Measurements from ENCODE around the gene MEGF6.

The MEGF6 gene

DNA sequence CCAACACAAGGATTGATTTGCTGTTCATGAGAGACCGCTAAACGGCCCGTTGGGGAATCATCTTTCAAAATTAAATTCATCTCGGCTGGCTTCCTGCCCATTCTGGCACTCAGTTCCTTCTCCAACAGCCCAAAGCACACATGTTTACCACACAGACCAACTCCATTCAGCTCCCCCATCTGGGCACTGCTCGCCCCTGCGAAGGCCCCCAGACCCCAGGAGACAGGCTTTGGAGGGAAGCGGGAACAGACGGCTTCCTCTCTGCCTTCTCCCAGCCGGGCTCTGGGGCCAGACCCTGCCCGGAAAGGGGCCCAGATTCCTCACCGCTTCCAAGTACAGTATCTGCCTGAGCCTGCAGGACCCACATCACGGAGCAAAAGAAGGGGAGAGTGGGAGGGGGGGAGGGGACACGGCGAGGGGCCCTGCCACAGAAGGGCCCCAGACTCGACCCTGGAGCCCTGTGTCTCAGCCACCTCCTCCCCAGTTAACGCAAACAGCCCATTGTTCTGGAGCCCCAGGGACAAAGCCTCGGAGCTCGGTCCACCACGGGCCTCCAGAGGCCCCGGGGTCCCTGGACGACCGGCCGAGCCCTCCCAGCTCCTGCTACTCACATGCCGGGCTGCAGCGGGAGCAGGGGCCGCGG lies 660 bp downstream of the MEGF6 start:
- FAIRE-seq (no peak), DNase-seq (ENCODE audit: extremely low spot score, insufficient read length, low read depth) (no peak)

DNA sequence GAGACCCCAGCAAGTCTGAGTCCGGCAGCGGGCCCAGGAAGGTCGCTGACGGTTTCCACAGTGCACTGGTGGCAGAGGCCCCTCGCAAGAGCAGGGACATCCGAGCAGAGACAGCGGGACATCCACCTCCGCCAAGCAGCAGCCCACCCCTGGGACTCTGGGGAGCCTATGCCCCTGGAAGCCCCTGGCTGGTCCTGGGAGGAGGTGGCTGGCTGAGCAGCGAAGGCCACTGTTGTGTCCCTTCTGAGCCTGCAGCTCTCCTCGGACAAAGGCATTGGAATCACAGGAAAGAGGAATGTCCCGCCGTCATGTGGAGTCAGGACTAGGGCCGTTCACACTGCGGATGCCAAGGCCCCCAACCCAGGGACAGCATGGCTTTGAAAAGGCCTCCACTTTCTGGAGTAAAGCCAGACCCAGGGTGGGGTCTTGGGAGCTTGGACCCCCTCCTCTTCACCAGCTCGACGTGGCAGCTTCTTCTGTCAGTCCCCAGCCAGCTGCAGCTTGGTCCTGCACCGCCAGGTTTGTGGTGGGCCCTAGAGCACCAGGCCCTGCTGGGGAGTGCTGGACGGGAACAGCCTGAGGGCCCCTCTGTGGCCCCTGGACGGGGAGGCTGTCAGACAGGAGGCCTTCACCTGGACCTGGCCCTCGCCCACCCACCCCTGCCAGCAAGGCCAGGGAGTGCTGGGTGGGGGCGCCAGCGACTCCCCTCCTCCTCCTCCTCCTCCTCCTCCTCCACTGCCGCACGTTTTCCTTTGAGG lies 1.4 kb downstream of the MEGF6 start:
- FAIRE-seq (no peak), DNase-seq (ENCODE audit: extremely low spot score, insufficient read length, low read depth) (no peak)

DNA sequence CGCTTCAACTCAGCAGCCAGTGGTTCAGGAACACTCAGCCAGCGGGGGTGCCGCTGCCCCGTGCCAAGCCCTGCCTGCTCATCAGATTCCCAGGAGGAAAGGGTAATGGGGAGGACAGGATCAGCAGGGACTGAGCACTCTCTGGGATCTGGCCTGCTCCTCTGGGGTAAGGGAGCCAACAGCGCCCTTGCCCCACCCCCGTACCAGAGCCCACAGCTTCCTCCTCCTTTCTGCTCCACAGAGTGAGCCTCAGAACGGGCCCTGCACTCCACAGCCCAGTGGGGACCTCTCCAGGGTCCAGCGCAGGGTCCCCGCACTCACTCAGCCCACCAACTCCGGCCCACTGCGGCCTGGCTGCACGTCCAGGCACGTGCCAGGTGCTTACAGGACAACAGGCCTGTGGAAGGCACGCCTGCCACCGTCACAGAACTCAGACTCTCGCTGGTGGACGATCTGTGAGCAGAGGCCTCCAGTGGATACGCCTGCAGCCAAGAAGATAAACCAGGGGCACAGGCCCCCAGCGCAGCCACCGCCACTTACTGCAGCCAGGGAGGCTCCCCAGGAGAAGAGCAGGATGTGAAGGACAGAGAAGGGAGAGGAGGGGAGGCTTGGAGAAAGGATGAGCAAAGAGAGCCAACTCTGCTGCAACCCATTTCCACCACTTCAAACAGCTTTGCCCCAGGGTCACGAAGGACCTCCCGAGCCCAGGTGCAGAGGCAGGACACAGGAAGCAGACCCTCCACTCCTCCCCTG lies 2.1 kb downstream of the MEGF6 start:
- FAIRE-seq = no peak

DNA sequence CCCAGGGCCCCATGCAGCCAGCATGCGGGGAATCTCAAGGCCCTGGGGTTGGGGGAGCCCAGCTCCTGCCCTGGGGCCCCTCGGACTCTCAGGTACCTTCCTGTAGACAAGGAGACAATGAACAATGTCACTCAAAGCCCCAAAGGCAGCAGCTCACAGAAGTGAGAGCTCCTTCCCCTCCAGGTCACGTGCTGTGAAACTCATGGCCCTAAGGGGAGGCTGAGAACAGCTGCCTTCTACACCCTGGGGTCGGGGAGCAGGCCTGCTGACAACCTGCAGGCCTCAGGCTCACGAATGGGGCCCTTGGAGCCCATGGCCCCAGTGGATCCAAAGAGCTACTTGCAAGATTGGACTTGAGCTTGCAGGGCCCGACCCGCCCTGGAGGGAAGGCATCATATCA lies 3.2 kb downstream of the MEGF6 start:
- DNase-seq (ENCODE audit: extremely low spot score, insufficient read length, low read depth) (no peak), FAIRE-seq (no peak)

More for the DNA sequence above, 2.1 kb downstream of the MEGF6 start:
- DNase-seq (ENCODE audit: extremely low spot score, insufficient read length, low read depth) = no peak

DNA sequence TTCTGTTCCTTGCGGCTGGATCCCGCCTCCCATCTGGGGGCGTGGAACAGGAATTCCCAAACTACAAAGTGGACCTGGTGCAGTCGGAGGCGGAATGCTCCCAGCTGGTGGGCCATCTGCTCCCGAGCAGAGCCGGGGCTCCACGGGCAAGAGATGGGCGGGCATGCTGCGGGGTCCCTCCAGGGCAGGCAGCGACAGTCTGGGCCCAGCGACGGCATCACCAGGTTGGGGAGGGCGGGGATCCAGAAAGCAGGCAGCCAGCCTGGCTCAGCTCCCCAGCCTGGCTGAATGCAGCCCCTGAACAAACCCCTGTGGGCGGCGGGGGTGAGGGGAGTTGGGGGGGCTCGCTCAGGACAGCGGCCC lies 3.6 kb downstream of the MEGF6 start:
- FAIRE-seq (no peak), DNase-seq (ENCODE audit: extremely low spot score, insufficient read length, low read depth) (no peak)

GRCh38 chr1:3606779-3607702 lies 4.3 kb downstream of the MEGF6 start:
- no peak for FAIRE-seq
- DNase-seq (ENCODE audit: extremely low spot score, insufficient read length, low read depth) = no peak

DNA sequence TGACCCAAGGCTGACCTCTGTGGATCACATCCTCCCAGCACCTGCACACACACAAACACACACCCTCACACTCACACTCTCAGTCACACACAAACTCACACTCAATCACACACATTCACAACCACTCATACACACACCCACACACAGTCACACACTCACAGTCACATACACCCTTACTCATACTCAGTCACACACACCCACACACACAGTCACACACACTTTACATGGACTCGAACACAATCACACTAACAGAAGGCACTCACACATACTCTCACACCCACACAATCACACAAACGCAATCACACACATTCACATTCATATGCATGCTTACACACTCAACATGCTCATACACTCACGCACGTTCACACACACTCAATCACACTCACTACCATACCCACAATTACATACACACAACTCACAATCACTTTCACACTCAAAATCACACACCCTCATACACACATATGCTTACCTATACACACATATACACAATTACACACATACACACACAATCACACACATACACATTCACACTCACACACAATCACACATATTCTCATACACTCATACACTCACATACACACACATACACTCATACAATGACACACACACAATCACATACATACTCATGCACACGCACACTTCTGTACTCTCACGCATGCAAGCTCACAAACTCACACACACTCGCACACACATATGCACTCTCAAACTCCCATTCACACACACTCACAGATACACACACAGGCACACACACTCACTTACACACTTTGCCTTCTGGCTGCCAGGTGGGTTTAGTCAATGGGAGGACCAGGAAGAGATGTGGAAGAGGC lies 6.1 kb downstream of the MEGF6 start:
- FAIRE-seq (no peak), DNase-seq (ENCODE audit: extremely low spot score, insufficient read length, low read depth) (no peak)

- no peak for DNase-seq (ENCODE audit: extremely low spot score, insufficient read length, low read depth)
- no peak for FAIRE-seq
Measured at GRCh38 chr1:3604468-3604974, 6.8 kb downstream of the MEGF6 start.

GRCh38 chr1:3603571-3604467 lies 7.5 kb downstream of the MEGF6 start:
- no peak for FAIRE-seq
- no peak for DNase-seq (ENCODE audit: extremely low spot score, insufficient read length, low read depth)

DNA sequence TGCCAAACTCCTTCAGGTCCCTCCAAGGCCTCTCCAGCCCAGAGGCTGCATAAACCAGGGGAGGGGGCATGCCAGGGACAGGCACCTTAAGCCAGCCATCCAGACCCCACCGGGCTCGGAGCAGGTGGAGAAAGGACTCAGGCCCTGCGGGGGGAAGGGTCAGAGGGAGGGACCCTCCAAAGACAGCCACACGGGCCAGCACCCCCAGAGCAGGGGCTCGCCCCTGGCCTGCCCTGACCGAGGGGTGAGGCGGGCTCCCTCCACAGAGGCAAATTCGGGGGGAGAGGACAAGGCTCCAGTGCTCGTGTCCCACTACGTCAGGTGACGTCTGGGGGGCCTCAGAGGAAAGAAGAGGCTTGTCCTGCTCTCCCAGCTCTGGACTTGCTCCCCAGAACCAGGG lies 8.2 kb downstream of the MEGF6 start:
- FAIRE-seq = no peak
- no peak for DNase-seq (ENCODE audit: extremely low spot score, insufficient read length, low read depth)

GRCh38 chr1:3602375-3602774 lies 8.9 kb downstream of the MEGF6 start:
- no peak for FAIRE-seq
- no peak for DNase-seq (ENCODE audit: extremely low spot score, insufficient read length, low read depth)

DNA sequence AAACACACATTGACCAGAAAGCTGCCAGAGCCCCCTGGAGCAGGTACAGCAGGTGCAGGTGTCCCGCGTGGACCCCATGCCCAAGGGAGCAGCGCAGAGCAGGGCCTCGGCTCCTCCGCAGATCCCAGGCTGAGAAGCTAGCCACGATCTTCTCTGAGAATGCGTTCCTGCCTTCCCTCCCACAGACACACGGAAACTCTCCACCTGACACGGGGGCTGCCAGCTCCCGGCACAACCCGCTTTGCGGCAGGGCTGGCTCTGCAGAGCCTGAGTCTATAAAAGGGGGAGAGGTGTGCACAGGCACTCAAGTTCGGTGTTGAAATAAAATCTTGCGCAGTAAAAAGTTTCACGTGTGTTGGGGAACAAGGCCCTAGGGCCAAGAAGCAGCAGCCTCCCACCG lies 9.6 kb downstream of the MEGF6 start:
- DNase-seq (ENCODE audit: extremely low spot score, insufficient read length, low read depth) (no peak), FAIRE-seq (no peak)

GRCh38 chr1:3600354-3600753 lies 11.0 kb downstream of the MEGF6 start:
- DNase-seq (ENCODE audit: extremely low spot score, insufficient read length, low read depth) (no peak), FAIRE-seq (no peak)

DNA sequence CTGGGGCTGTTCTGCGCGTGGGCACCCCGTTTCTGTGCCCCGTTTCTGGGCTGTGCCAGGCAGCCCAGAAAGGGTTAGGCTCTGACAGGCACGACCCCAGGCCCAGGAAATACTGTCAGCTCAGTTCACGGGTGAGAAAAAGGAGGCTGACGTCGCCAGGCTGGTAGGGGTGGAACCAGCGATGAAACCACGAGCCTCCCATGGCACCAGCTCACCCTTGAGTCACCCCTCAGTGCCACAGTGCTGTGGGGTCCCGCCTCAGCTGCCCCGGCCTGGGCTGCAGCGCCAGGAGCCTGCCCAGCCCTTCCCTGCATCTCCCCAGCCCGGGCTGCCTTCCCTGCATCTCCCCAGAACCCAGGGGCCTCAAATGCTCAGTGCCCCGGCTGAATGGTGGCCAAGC lies 11.5 kb downstream of the MEGF6 start:
- FAIRE-seq (no peak), DNase-seq (ENCODE audit: extremely low spot score, insufficient read length, low read depth) (no peak)

DNA sequence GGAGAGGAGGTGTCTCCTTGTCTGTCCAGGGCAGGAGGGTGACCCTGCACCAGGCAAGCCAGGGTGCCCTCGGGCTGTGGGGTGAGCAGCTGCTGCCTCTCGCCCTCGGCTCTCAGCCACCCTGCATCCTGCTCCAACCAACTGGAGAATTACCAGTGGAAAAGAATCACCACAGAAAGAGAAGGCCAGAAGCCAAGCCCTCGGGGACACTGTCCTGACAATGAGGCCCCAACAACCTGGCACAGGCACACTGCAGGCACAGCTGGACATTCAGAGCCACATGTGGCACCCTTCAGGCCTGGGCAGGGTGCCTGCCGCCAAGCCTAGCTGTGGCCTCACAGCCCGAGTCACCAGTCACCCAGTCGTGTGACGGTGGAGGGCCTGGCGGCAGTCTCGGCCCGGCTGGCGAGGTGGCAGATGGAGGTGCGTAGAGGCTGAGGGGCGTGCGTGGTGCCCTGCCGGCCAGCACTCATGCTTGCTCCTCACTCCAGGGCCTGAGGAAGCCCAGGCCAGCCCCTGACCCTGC lies 12.0 kb downstream of the MEGF6 start:
- no peak for FAIRE-seq

DNA sequence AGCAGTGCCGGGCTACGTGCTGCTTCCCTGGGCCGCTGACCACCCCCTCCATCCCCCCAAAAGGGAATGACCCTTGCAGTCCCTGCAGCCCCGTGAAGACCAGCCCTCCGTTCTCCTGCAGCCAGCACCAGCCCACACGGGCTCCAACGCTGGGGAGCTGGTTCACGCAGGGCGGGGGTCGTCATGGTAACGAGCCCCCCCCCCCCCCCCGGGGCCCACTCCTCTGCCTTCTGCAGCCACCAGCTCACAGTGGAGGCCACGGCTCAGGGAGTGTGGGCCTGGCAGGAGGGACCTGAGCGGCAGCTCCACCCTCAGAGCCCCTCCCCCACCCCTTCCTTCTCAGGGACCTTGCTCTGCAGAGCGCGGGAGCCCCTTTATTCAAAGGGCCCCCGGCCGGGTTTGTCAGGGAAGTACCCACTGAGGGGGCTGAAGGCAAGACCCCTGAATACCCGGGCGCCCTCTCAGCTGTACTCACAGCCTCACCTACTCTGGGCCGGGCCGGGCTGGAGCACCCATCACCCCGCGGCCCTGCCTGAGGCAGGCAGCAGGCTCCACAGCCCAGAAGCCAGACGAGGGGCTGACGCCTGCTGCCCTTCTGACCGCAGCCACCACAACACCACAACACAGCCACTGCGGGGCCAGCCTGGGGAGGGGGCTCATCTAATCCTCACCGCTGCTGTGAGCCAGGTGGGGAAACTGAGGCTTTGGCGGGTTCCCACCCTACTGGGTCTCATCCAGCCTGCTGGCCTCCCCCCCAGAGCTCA lies 12.6 kb downstream of the MEGF6 start:
- DNase-seq (ENCODE audit: extremely low spot score, insufficient read length, low read depth) = no peak
- FAIRE-seq = no peak

More for the DNA sequence above, 12.0 kb downstream of the MEGF6 start:
- no peak for DNase-seq (ENCODE audit: extremely low spot score, insufficient read length, low read depth)

DNA sequence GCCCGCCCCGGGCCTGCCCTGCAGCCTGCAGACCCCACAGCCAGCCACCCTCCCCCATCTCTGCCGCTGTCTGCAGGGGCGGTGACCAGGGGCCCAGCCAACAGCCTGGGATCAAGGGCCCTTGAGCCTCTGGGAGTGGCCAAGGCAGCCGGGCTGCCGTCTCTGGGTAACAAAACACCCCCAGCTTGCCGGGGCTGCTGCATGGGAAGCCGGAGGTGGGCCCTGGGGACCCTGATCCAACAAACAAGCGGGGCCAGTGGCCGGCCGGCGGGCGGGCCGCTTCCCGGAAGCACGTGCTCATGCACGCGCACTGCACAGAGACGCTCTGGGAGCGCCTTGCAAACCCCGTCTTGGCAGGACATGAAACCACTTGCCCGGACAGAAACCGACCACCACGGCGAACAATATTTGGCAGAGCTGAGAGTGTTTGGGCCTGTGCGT lies 13.2 kb downstream of the MEGF6 start:
- DNase-seq (ENCODE audit: extremely low spot score, insufficient read length, low read depth) = no peak
- no peak for FAIRE-seq

All from GM18507 (cell line).